A673 (cell line): ENCODE data around the gene ARHGEF28. TPM values are rescaled to one million over a fixed set of nuclear protein-coding genes. Genes with fewer than 3 reads are reported as not detected.

Experiments used
- BruUV-seq: library from RNA; stranded (reverse); fragments of 400-500 nt; replicated peaks from 2 replicates; lab custom pipeline; 2021; lab: Mats Ljungman, UMichigan
- CTCF ChIA-PET: fragments of 300-600 bp; sonication (Branson Sonifier 250); formaldehyde crosslinking; loops from one replicate; lab custom pipeline; 2022; ENCODE audit warnings: antibody characterized with exemption; lab: Charles Lee
- POLR2A ChIA-PET: fragments of 300-600 bp; sonication (Branson Sonifier 250); formaldehyde crosslinking; loops from one replicate; lab custom pipeline; 2022; ENCODE audit warnings: antibody characterized with exemption; ENCODE audit not compliant: low non-redundant PET; lab: Charles Lee
- DNase-seq: peaks from one replicate; pipeline ENCODE4 v3.0.0-alpha.2; 2015; ENCODE audit warnings: low spot score
- H3K27ac ChIP-seq: fragments of 200-600 bp; sonication (generic); 2 replicates; pipeline ENCODE4 v1.5.1; 2016; ENCODE audit warnings: mixed run types, low read depth, mild to moderate bottlenecking, mixed read lengths, antibody characterized with exemption, low read length; ENCODE audit not compliant: poor library complexity, severe bottlenecking
- H3K27me3 ChIP-seq: fragments of 200-600 bp; sonication (generic); replicated peaks from 2 replicates; pipeline ENCODE4 v1.6.1; 2017; ENCODE audit warnings: mixed run types, low read depth, mild to moderate bottlenecking, mixed read lengths, antibody characterized with exemption, low read length; ENCODE audit not compliant: insufficient read depth, poor library complexity
- H3K36me3 ChIP-seq: fragments of 200-600 bp; sonication (generic); 2 replicates; pipeline ENCODE4 v1.6.1; 2016; ENCODE audit warnings: mixed run types, mild to moderate bottlenecking, mixed read lengths, antibody characterized with exemption, low read length; ENCODE audit not compliant: insufficient read depth, poor library complexity, severe bottlenecking
- H3K4me1 ChIP-seq: fragments of 200-600 bp; sonication (generic); 2 replicates; pipeline ENCODE4 v1.6.1; 2017; ENCODE audit warnings: mixed run types, mild to moderate bottlenecking, mixed read lengths, antibody characterized with exemption, low read length; ENCODE audit not compliant: insufficient read depth, poor library complexity, severe bottlenecking
- H3K4me3 ChIP-seq: fragments of 200-600 bp; sonication (generic); 2 replicates; pipeline ENCODE4 v1.5.1; 2016; ENCODE audit warnings: low read depth, mixed run types, mild to moderate bottlenecking, mixed read lengths, low read length; ENCODE audit not compliant: poor library complexity, severe bottlenecking
- H3K9me3 ChIP-seq: fragments of 200-600 bp; sonication (generic); 2 replicates; pipeline ENCODE4 v1.6.1; 2016; ENCODE audit warnings: mixed run types, low read depth, mild to moderate bottlenecking, mixed read lengths, antibody characterized with exemption, low read length; ENCODE audit not compliant: poor library complexity, severe bottlenecking
- CTCF ChIP-seq: fragments of 300-800, 200-600 bp; sonication (generic); conservative IDR thresholded peaks from 2 replicates; pipeline ENCODE4 v1.5.1; 2017; ENCODE audit warnings: low read depth, mild to moderate bottlenecking, antibody characterized with exemption, low read length, moderate library complexity, mixed read lengths
- EZH2 ChIP-seq: fragments of 200-600 bp; sonication (generic); IDR thresholded peaks from 2 replicates; pipeline ENCODE4 v1.6.1; 2017; ENCODE audit warnings: borderline replicate concordance, low read depth, mild to moderate bottlenecking, mixed read lengths, antibody characterized with exemption, low read length; ENCODE audit not compliant: poor library complexity, severe bottlenecking
- intact Hi-C: fragments of 100-400 bp; cut with micrococcal nuclease; formaldehyde crosslinking; loops from one replicate; pipeline ENCODE4 v1.10.0; 2022; ENCODE audit not compliant: unreplicated experiment
- total RNA-seq: library from RNA; stranded (reverse); gene quantifications from 2 replicates; pipeline ENCODE4 v1.2.3, GENCODE V29; 2021

Gene ARHGEF28
- total RNA-seq, 1 experiment from 2014 or later: 3.4 TPM

- H3K27ac ChIP-seq: no peak overlapping the region
- DNase-seq: no peak
- intact Hi-C loops: no loop called here
- H3K36me3 ChIP-seq: no peaks in the 10 kb centered on the region
- ChIA-PET POLR2A (no interaction called here), CTCF (no interaction called here)
- H3K4me3 ChIP-seq: no peak overlapping the region
- TF ChIP-seq EZH2: no peak
- no peak for TF ChIP-seq CTCF
- H3K9me3 ChIP-seq: no peaks in the 10 kb centered on the region
- BruUV-seq: no TSS peak
- no peaks in the 10 kb centered on the region for H3K4me1 ChIP-seq
- no peaks in the 10 kb centered on the region for H3K27me3 ChIP-seq
Observed at GRCh38 chr5:73808911-73809310, 182.9 kb downstream of the ARHGEF28 start.

- POLR2A ChIA-PET: no interaction called here
- TF ChIP-seq EZH2: no peak
- no peak for TF ChIP-seq CTCF
- no peaks in the 10 kb centered on the region for H3K4me1 ChIP-seq
- BruUV-seq: no TSS peak
- H3K4me3 ChIP-seq: no peak overlapping the region
- no peaks in the 10 kb centered on the region for H3K36me3 ChIP-seq
- CTCF ChIA-PET: no interaction called here
- no peak for DNase-seq
- H3K9me3 ChIP-seq: no peaks in the 10 kb centered on the region
- H3K27ac ChIP-seq: no peak overlapping the region
- intact Hi-C loops: no loop called here
- H3K27me3 ChIP-seq: no peaks in the 10 kb centered on the region
Observed at GRCh38 chr5:73810429-73810828, 184.4 kb downstream of the ARHGEF28 start.

- Histone ChIP-seq H3K27me3 (no peaks in the 10 kb centered on the region), H3K4me1 (no peaks in the 10 kb centered on the region), H3K9me3 (no peaks in the 10 kb centered on the region), H3K4me3 (no peak overlapping the region), H3K27ac (no peak overlapping the region), H3K36me3 (no peaks in the 10 kb centered on the region)
- no peak for DNase-seq
- TF ChIP-seq EZH2: no peak
- no peak for TF ChIP-seq CTCF
- ChIA-PET POLR2A (no interaction called here), CTCF (no interaction called here)
- BruUV-seq: no TSS peak
- intact Hi-C loops: no loop called here
Observed at GRCh38 chr5:73812457-73812856, 186.5 kb downstream of the ARHGEF28 start.
